DMS53 treated with DMSO at 0.1 percent for 48 hours (cell line): ENCODE measurements around the gene MYCN.

Experiments used
- DNase-seq: peaks from one replicate; lab custom pipeline; 2025; ENCODE audit not compliant: unreplicated experiment; lab: John Stamatoyannopoulos, UW

Gene MYCN

DNA sequence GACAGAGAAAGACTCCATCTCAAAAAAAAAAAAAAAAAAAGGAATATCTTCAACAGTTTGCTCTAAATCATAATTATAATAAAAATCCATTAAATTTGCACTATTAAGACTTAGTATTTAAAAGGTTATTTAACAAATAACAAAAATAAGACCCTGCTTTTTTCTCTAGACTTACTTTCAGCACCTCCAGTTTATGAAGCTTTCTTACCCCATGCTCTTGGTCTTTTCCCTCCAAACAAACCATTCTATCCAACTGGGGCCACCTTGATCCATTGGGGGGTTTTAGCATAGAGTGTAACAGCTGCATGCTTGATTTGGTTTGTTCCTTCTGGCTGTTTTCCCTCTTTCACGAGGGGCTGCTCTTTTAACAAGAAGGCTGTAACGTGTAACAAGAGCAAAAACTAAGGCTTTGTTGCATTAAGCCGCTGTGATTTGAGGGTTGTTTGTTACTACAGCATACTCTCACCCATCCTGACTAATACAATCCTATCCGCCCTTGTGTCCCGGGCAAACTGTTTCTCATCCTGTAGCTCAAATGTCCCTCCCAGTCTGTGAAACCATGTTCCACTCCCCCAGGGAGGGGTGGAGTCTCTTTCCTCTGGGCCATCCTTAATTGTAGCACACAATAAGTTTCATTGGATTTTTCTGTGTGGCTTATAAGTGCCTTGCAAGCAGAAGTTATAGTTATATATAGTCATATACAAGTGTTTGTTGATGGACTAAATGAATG is 9.6 kb upstream of the MYCN start:
- DNase-seq: no peak

GRCh38 chr2:15931319-15931890 is 8.9 kb upstream of the MYCN start:
- no peak for DNase-seq

DNA sequence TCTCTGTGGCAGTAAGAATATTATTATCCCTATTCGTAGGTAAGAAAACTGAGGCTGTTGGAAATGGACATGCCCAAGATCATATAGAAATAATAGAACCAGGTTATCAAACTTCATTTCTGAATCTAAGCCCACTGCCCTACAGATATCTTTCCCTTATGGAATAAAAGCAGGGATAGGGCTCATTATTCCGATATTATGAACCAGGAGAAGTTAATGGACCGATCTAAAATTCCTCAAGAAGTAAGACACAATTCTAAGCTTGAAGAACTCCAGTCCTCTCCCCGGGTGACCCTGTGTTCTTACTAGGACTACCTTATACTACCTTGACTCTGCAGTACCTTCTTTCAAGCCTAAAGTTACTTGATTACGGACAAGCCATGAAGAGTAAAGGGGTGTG is 8.4 kb upstream of the MYCN start:
- DNase-seq: no peak

- no peak for DNase-seq
Observed at GRCh38 chr2:15932394-15933183, 7.8 kb upstream of the MYCN start.

DNA sequence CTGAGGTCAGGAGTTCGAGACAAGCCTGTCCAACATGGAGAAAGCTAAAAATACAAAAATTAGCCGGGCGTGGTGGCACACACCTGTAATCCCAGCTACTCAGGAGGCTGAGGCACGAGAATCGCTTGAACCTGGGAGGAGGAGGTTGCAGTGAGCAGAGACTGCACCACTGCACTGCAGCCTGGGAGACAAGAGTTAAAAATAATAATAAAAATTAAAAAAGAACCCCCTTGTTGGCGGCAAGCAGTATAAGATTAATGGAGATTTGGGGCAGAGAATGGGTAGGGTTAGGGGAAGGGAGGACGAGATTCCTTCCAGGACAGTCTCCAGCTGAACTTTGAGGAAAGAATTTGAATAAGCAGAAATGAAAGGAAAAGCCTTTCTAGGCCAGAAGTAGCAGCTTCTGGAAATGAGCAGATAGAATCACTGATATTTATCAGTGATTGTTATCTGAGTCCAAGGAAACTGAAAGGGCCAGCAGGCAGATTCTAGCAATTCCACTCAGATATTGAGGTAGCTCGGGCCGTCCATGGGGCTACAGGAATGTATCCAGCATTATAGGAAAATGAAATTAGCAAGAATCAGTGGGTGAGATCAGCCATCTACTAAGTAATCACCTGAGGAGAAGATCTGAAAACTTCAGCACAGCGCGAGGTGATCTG is 7.0 kb upstream of the MYCN start:
- DNase-seq: no peak

DNA sequence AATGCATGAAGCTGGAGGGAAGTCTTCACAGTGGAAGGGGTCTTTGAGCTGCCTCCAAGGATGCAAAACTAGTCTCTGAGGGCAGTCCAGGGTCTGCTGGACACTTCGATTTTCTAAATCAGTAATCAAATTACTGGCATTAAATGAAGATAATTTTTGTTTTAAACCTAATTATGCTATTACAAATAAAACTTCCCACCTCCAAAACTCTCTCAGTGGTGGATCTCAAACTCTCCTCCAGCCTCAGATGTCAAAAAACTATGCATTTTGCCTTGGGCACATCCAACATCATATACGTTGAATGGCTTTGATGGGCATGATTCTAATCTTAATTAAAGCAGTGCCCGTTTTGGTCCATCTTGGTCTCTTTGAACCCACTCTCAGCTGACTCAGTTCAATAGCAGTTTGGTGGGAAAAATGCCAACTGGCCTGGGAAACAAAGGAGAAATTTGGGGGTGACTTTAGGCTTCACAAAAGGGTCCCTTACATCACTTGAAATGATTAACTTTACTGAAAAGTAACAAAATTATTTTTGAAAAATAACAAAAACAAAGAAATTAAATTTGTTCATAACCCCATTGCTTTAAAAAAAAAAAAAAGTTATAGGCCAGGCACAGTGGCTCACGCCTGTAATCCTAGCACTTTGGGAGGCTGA is 5.9 kb upstream of the MYCN start:
- no peak for DNase-seq

- DNase-seq: no peak
Observed at GRCh38 chr2:15935189-15935588, 5.2 kb upstream of the MYCN start.

DNA sequence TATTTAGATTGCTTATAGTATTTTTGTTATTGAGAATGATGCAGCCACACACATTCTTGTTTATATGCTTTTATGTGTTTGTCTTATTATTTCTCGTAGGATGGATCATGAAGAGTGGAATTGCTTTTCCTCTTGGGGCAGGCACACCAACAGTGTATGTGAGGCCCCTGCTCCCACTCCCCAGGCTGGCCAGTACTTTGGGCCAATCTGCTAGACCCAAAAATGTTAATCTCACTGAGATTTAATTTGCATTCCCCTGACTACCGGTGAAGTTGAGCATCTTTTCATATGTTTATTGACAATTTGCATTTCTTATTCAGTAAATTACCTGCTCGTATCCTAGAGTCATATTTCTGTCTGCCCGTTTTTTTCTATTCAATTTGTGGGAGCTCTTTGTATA is 4.7 kb upstream of the MYCN start:
- DNase-seq: no peak

GRCh38 chr2:15936277-15937104 is 3.9 kb upstream of the MYCN start:
- DNase-seq: no peak

DNA sequence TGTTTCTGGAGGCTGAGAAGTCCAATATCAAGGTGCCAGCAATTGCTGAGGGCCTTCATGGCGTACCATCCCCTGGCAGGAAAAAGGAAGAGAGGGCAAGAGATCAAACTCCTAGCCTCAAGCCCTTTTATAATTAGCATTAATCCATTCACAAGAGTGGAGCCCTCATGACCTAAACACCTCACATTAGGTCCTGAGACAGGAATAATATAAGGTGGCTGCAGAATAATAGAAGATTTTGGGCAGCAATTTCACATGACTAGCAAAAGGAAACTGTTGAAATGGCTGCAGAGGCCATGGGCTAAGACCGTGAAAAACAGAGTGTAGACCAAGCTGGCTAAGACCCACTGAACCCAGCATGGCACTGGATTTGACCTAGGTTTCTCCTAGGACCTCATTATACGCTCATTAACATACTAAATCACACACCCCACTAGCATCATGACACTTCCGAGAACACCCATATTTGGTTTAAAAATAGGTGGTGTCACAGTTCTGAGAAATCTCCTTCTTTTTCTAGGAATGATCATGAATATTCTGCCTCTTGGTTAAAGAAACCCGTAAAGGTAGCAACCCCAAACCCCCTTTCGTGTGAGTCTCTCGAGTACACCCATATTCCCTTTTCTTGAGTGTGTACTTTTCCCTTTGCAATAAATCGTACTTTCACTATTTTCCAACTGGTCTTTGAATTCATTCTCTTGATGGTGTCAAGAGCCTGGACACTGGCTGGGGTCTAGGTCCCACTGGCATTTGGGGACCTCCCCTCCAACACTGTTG is 3.1 kb upstream of the MYCN start:
- DNase-seq: no peak

- no peak for DNase-seq
Observed at GRCh38 chr2:15937882-15938802, 2.2 kb upstream of the MYCN start.

GRCh38 chr2:15938803-15939555 is 1.4 kb upstream of the MYCN start:
- no peak for DNase-seq

GRCh38 chr2:15939556-15939853 is 845 bp upstream of the MYCN start:
- DNase-seq: no peak

- DNase-seq: no peak
Observed at GRCh38 chr2:15940661-15941480, 521 bp downstream of the MYCN start.

GRCh38 chr2:15941481-15941850 is 1.1 kb downstream of the MYCN start:
- no peak for DNase-seq

DNA sequence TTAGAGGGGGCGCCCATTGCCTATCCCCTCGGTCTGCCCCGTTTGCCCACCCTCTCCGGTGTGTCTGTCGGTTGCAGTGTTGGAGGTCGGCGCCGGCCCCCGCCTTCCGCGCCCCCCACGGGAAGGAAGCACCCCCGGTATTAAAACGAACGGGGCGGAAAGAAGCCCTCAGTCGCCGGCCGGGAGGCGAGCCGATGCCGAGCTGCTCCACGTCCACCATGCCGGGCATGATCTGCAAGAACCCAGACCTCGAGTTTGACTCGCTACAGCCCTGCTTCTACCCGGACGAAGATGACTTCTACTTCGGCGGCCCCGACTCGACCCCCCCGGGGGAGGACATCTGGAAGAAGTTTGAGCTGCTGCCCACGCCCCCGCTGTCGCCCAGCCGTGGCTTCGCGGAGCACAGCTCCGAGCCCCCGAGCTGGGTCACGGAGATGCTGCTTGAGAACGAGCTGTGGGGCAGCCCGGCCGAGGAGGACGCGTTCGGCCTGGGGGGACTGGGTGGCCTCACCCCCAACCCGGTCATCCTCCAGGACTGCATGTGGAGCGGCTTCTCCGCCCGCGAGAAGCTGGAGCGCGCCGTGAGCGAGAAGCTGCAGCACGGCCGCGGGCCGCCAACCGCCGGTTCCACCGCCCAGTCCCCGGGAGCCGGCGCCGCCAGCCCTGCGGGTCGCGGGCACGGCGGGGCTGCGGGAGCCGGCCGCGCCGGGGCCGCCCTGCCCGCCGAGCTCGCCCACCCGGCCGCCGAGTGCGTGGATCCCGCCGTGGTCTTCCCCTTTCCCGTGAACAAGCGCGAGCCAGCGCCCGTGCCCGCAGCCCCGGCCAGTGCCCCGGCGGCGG is 1.7 kb downstream of the MYCN start:
- no peak for DNase-seq
